K562 (cell line): Measurements from ENCODE around the gene ZC3H10. TPM values are rescaled to one million over a fixed set of nuclear protein-coding genes. Genes with fewer than 3 reads are reported as not detected.

Source experiments
- BRCA1 ChIP-seq, 2 experiments: fragments of 450-650 bp in 1 of 2; sonication (generic) in 1 of 2; formaldehyde crosslinking in 1 of 2; IDR thresholded peaks; 2 replicates each; pipeline versions ENCODE4 v1.5.0 to v1.6.1; 2017 to 2020; ENCODE audit warnings: mild to moderate bottlenecking in 1 of 2, missing genetic modification reagents in 1 of 2
- CBX5 ChIP-seq: IDR thresholded peaks from 2 replicates; pipeline ENCODE4 v1.6.1; 2014; ENCODE audit warnings: low read depth, borderline replicate concordance
- FOXP1 ChIP-seq: sonication (generic); formaldehyde crosslinking; IDR thresholded peaks from 2 replicates; pipeline ENCODE4 v1.8.0; 2022; ENCODE audit warnings: mild to moderate bottlenecking, missing genetic modification reagents
- HNRNPLL ChIP-seq: fragments of 200-400 bp; formaldehyde crosslinking; IDR thresholded peaks from 2 replicates; pipeline ENCODE4 v1.6.1; 2017; ENCODE audit warnings: low read length, low read depth, mild to moderate bottlenecking; ENCODE audit not compliant: poor library complexity, severe bottlenecking
- MIER1 ChIP-seq: fragments of 450-650 bp; IDR thresholded peaks from 2 replicates; pipeline ENCODE4 v1.6.1; 2016; ENCODE audit warnings: antibody characterized with exemption, mild to moderate bottlenecking, low read depth
- PHB ChIP-seq: fragments of 250-450 bp; sonication (Bioruptor Pico); IDR thresholded peaks from 2 replicates; pipeline ENCODE4 v1.5.0; 2021
- PHF8 ChIP-seq: fragments of 200-600 bp; sonication (generic); IDR thresholded peaks from 2 replicates; pipeline ENCODE4 v1.6.1; 2012; ENCODE audit warnings: mixed run types, mild to moderate bottlenecking, inconsistent platforms, low read length, moderate library complexity, borderline replicate concordance
- SFPQ ChIP-seq: fragments of 200-400 bp; formaldehyde crosslinking; IDR thresholded peaks from 2 replicates; pipeline ENCODE4 v1.6.1; 2017; ENCODE audit warnings: mild to moderate bottlenecking, low read depth, low read length, moderate library complexity
- SREBF2 ChIP-seq: sonication (generic); formaldehyde crosslinking; IDR thresholded peaks from 2 replicates; pipeline ENCODE4 v1.4.0; 2020; ENCODE audit warnings: mild to moderate bottlenecking, missing genetic modification reagents
- SRSF9 ChIP-seq: fragments of 200-400 bp; formaldehyde crosslinking; IDR thresholded peaks from 2 replicates; pipeline ENCODE4 v1.6.1; 2017; ENCODE audit warnings: low read depth, low read length, borderline replicate concordance
- TCF15 ChIP-seq: fragments of 250-450 bp; sonication (Bioruptor Pico); IDR thresholded peaks from 2 replicates; pipeline ENCODE4 v1.8.0; 2022; ENCODE audit warnings: moderate library complexity, mild to moderate bottlenecking, inconsistent platforms
- ZKSCAN1 ChIP-seq: fragments of 150-350 bp; IDR thresholded peaks from 2 replicates; pipeline ENCODE4 v1.6.1; 2016; ENCODE audit warnings: low read depth, low read length
- ZNF316 ChIP-seq: fragments of 450-650 bp; IDR thresholded peaks from 2 replicates; pipeline ENCODE4 v1.6.1; 2016
- ZNF589 ChIP-seq: fragments of 200-800 bp; sonication (Bioruptor generic); IDR thresholded peaks from 2 replicates; pipeline ENCODE4 v1.6.1; 2016; ENCODE audit warnings: low read depth, missing genetic modification characterization, missing compliant biosample characterization
- polyA plus RNA-seq, 8 experiments: library from polyadenylated mRNA; depleted of rRNA in 4 of 8; stranded (reverse) in 5 of 8; unstranded in 3 of 8; fragments of >200 nt; fragmentation: Nextera tagmentation in 2 of 8; fragmentation: Illumina TruSeq in 1 of 8; extraction: Ambion mirVana in 2 of 8; extraction: Trizol in 1 of 8; gene quantifications; 2 replicates each; pipeline versions ENCODE4 v1.2.1 to v1.2.3, GENCODE V29; 2011 to 2014; ENCODE audit warnings: inconsistent platforms in 1 of 8, missing spikeins in 1 of 8
- total RNA-seq, 7 experiments: library from RNA; depleted of rRNA in 6 of 7; stranded (reverse); fragments of >200 nt in 6 of 7; fragmentation: Illumina TruSeq in 2 of 7; extraction: Trizol in 2 of 7; gene quantifications; 2 replicates each; pipeline versions ENCODE4 v1.2.1 to v1.2.3, GENCODE V29; 2011 to 2021; ENCODE audit warnings: low replicate concordance in 1 of 7
- TF ChIP-seq, protein P1 (sequence below): sonication (generic); formaldehyde crosslinking; IDR thresholded peaks from 2 replicates; pipeline ENCODE4 v1.8.1; 2023; ENCODE audit warnings: mild to moderate bottlenecking, missing genetic modification reagents
- TF ChIP-seq, protein P2 (sequence below): fragments of 450-650 bp; IDR thresholded peaks from 2 replicates; pipeline ENCODE4 v1.6.1; 2016; ENCODE audit warnings: antibody characterized with exemption
- TF ChIP-seq, protein P3 (sequence below): fragments of 250-450 bp; sonication (Bioruptor Pico); IDR thresholded peaks from 2 replicates; pipeline ENCODE4 v1.4.0; 2020

The ZC3H10 gene
- total and polyA plus RNA-seq, 9 of the 15 experiments (the other 6 are each of a cell fraction or from before 2014, with no cell fraction given), result 0.31 to 4.1 (median 1.6) TPM

GRCh38 chr12:56119361-56119796 is 1.3 kb downstream of the ZC3H10 start (continued):
- TF ChIP-seq SFPQ (no peak), SRSF9 (no peak), FOXP1 (no peak), TCF15 (CRISPR knock-in tag) (no peak), CBX5 (no peak), ZNF589 (CRISPR knock-in tag) (no peak), PHF8 (no peak), PHB (no peak), ZKSCAN1 (no peak), SREBF2 (CRISPR knock-in tag) (no peak), BRCA1 (IDR thresholded peaks at IDR 0.05) (no peak), BRCA1 (CRISPR knock-in tag; IDR thresholded peaks at IDR 0.05) (no peak), MIER1 (no peak), HNRNPLL (no peak), ZNF316 (no peak)
- TF ChIP-seq, protein P1, sequence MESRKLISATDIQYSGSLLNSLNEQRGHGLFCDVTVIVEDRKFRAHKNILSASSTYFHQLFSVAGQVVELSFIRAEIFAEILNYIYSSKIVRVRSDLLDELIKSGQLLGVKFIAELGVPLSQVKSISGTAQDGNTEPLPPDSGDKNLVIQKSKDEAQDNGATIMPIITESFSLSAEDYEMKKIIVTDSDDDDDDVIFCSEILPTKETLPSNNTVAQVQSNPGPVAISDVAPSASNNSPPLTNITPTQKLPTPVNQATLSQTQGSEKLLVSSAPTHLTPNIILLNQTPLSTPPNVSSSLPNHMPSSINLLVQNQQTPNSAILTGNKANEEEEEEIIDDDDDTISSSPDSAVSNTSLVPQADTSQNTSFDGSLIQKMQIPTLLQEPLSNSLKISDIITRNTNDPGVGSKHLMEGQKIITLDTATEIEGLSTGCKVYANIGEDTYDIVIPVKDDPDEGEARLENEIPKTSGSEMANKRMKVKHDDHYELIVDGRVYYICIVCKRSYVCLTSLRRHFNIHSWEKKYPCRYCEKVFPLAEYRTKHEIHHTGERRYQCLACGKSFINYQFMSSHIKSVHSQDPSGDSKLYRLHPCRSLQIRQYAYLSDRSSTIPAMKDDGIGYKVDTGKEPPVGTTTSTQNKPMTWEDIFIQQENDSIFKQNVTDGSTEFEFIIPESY (CRISPR knock-in tag), result no peak
- TF ChIP-seq, protein P2, sequence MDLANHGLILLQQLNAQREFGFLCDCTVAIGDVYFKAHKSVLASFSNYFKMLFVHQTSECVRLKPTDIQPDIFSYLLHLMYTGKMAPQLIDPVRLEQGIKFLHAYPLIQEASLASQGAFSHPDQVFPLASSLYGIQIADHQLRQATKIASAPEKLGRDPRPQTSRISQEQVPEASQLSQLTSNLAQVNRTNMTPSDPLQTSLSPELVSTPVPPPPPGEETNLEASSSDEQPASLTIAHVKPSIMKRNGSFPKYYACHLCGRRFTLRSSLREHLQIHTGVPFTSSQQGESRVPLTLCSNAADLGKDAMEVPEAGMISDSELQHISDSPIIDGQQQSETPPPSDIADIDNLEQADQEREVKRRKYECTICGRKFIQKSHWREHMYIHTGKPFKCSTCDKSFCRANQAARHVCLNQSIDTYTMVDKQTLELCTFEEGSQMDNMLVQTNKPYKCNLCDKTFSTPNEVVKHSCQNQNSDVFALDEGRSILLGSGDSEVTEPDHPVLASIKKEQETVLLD, result 0 out of 2 replicates have a peak, but pooled peaks have one; percentile 36
- TF ChIP-seq, protein P3, sequence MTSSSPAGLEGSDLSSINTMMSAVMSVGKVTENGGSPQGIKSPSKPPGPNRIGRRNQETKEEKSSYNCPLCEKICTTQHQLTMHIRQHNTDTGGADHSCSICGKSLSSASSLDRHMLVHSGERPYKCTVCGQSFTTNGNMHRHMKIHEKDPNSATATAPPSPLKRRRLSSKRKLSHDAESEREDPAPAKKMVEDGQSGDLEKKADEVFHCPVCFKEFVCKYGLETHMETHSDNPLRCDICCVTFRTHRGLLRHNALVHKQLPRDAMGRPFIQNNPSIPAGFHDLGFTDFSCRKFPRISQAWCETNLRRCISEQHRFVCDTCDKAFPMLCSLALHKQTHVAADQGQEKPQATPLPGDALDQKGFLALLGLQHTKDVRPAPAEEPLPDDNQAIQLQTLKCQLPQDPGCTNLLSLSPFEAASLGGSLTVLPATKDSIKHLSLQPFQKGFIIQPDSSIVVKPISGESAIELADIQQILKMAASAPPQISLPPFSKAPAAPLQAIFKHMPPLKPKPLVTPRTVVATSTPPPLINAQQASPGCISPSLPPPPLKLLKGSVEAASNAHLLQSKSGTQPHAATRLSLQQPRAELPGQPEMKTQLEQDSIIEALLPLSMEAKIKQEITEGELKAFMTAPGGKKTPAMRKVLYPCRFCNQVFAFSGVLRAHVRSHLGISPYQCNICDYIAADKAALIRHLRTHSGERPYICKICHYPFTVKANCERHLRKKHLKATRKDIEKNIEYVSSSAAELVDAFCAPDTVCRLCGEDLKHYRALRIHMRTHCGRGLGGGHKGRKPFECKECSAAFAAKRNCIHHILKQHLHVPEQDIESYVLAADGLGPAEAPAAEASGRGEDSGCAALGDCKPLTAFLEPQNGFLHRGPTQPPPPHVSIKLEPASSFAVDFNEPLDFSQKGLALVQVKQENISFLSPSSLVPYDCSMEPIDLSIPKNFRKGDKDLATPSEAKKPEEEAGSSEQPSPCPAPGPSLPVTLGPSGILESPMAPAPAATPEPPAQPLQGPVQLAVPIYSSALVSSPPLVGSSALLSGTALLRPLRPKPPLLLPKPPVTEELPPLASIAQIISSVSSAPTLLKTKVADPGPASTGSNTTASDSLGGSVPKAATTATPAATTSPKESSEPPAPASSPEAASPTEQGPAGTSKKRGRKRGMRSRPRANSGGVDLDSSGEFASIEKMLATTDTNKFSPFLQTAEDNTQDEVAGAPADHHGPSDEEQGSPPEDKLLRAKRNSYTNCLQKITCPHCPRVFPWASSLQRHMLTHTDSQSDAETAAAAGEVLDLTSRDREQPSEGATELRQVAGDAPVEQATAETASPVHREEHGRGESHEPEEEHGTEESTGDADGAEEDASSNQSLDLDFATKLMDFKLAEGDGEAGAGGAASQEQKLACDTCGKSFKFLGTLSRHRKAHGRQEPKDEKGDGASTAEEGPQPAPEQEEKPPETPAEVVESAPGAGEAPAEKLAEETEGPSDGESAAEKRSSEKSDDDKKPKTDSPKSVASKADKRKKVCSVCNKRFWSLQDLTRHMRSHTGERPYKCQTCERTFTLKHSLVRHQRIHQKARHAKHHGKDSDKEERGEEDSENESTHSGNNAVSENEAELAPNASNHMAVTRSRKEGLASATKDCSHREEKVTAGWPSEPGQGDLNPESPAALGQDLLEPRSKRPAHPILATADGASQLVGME (CRISPR knock-in tag), result no peak
